Measurements from ENCODE around the gene PRR5L.
A peak's percentile ranks its signal among the peaks of the same experiment; 100 is the strongest.
"Not testable (repeated sequence)": the region's sequence is repeated elsewhere in the genome, so short reads cannot be mapped to it uniquely, and the experiment has no call there.

PRR5L gene

DNA sequence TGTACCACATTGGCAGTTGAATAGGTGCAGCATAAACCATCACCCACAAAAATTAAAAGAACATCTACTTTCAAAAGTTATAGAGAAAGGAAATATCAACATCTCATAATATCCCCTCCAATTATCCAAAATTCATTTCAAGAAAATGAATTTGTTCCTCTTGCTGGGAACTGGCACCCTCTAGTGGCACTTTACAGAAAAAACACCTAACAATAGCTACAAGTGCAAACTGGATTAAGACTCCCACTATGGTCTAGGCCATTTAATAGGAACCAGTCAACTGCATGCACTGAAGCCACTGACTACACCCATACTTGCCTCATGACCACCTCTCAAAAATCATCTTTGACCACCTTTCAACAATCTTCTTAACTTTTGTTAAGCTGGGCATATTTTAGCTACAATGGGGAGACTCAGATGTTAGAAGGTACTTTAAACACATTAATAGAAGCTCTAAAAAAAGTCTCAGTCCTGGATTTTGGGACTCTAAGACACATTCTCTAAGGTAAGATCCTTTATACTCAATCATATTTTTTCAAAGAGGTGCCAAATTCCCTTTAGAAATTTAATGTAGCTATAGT lies 196.7 kb downstream of the PRR5L start:
- DNase-seq (ENCODE audit: low spot score) = peak; percentile 24
- peak; percentile 67 for FAIRE-seq

DNA sequence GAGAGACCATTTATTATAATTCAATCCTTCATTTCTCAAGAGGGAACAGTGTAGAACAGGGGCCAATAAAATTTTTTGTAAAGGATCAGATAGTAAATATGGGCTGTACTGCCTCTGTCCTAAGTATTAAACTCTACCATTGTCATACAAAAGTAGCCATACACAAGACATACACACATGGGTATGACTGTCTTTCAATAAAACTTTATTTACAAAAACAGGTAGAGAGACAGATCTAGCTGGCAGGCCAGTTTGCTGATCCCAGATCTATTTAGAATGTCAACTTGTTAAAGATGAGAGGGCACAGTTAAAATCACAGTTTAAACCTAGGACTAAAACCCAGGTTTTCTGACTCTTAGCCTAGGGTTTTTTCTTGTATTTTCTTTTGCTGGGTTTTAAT lies 197.2 kb downstream of the PRR5L start:
- no peak for FAIRE-seq
- DNase-seq (ENCODE audit: low spot score) = no peak

DNA sequence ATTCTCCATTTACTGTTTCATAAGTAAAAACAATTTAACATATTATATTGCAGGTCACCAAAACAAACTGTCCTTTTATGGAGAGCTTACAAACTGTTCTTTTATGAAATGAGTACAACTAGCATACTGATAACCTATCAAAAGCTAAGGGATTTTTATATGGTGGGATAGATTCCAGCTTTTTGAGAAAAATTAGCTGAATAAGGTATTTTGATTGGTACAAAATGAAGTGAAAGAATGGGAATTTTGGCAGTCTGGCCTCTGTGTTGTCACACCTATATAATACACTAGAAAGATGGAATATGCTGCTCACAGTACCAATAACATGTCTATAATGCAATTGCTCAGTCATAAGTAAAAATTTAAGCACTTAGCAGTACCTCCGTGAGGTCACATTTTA lies 202.6 kb downstream of the PRR5L start:
- no peak for DNase-seq (ENCODE audit: low spot score)
- no peak for FAIRE-seq

DNA sequence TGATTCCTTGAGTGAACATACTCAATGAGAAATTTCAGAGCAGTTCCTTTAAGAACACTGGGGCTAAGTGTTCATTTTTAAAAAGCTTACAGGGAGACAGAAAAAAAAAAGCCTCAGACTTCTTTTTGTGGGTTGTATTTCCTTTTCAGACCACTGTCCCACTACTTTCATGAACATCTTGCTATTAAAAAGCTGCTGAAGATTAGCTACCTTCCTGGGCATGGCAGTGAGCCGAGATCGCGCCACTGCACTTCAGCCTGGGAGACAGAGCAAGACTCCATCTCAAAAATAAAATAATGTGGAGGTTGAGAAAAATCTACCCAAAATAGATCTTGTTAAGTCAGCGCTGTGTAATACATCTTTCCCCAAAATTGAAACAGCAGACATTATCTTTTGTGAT lies 203.2 kb downstream of the PRR5L start:
- no peak for DNase-seq (ENCODE audit: low spot score)
- no peak for FAIRE-seq

DNA sequence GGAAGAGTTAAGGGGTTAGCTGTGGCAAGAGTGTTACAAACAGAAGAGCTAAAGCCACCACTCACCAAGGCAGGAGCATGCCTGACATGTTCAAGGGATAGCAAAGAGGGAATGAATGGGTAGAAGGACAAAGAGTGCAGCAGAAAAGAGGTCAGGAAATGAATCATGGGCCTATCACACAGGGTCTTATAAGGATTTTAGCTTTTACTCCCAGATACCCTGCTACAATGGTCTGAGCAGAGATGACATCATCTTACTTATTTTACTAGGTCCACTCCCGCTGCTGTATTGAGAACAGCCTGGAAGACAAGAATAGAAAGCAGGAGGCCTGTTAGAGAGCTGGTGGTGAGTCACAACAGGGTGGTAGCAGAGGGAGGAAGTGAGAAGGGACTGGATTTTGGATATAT lies 204.2 kb downstream of the PRR5L start:
- DNase-seq (ENCODE audit: low spot score) (peak; percentile 88), FAIRE-seq (peak; percentile 88)

DNA sequence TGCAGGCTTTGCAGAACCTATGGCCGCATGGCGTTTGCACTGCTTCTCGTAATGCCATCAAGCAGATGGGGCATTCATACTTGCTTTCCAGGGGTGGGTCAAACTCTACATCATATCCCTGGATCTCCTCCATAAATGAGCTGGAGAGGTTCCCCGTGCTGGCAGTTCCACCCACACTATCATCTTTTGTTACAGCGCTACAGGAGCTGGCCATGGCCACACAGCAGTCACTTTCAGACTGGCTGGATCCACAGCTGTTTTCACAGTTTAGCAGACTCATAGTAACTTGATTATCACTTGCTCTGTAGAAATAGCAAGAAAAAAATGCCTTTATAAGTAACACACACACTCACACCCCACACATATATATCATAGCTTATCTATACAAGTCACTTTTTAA lies 205.1 kb downstream of the PRR5L start:
- no peak for FAIRE-seq

DNA sequence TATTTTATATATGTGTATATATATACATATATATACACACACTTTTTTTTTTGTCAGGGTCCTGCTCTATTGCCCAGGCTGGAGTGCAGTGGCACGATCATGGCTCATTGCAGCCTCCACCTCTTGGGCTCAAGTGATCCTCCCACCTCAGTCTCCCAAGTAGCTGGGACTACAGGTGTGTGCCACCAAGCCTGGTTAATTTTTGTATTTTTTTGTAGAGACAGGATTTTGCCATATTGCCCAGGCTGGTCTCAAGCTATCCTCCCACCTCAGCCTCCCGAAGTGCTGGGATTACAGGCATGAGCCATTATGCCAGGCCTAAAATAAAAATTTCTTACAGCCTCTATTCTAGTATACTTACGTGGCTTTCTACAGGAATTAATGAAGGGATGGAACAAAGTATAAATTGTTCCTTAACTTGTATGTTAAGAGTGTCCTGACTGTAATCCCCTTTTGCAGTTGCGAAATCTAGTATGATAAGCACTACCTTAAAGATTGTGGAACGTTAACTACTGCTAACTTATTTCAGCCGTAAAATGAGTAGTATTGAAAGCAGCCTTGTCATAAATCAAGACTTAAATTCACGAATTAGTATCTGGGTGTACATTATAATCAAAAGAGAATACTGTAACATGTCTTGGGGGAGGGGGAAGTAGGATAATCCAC lies 211.9 kb downstream of the PRR5L start:
- DNase-seq (ENCODE audit: low spot score) (no peak), FAIRE-seq (no peak)

More for the DNA sequence above, 205.1 kb downstream of the PRR5L start:
- DNase-seq (ENCODE audit: low spot score) = no peak

DNA sequence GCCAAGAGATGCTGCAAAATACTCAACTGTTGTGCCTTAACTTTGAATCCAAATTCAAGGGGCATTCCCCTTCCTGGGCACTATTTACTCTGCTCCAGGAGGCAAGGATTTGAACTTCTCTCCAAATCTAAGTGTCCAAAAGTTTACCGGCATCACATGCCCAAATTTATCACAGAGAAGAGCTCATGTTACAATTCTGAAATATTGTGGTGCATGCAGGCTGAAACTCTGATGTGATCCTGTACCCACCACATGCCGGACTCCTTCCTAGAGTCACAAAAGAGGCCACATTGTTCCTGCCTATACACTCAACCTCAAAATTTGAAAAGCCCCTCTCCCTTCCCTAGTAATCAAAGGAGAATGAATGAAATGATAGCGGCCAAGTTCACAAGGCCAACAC lies 212.7 kb downstream of the PRR5L start:
- DNase-seq (ENCODE audit: low spot score) (no peak), FAIRE-seq (no peak)

DNA sequence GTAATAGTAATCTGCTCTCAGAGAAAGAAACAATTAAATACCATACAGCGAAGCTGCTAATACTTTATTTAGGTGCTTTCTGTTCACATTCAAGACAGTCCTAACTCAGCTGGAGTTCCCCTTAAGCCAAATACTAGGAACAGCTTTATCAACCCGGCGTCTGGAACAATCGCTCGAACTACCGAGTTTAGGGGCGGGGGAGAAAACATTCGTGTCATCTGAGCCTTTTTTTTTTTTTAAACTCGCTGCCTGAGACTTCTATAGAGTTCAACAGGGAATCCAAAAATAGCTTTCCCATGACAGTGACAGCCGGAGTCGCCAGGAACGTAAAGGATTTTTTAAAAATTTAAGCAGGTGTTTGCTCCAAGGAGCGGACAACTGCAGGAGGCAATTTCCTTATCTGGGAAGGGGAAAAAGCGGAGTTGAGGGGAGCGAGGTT lies 213.1 kb downstream of the PRR5L start:
- no peak for DNase-seq (ENCODE audit: low spot score)
- FAIRE-seq = no peak

DNA sequence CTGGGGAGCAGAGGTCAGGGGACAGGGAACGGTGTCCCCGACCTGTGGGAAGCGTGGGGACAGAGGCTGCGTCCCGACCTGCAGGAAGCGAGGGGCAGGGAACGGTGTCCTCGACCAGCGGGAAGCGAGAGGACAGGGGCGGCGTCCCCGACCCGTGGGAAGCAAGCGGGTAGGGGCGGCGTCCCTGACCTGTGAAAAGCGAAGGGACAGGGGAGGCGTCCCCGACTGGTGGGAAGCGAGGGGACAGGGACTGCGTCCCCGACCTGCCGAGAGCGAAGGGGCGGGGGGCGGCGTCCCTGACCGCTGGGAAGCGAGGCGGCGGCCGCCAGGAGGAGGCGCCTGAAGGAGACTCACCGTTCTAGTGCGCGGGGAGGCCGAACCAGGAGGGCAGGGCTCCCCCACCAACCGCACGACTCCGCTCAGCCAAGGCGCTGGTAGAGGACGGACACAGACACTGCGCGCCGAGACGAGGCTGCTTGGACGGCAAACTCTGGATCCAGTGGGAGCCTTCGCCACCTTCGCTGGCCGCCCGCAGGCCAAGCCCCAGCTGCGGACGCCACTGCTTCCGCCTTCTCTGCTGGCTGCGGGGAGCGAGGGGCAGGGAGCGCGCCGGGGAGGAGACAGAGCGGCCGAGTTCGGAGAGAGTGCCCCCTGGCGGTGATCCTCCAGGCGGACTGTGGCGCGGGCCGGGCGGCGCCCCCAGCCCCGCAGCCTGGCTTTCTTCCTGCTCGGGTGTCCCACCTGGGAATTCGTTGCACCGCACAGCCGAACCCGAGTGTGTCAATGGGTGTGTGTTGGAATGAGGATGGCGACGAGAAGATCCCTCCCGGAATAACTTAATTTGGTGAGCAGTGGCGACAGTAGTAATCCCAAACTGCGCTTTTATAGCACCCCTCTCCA lies 213.9 kb downstream of the PRR5L start, which contains the start of gene TRAF6:
Gene TRAF6 (minus strand): TSS at position 579 of the 900 bp plus-strand sequence. CDS start 8,757 bp downstream, outside the sequence.
- DNase-seq (ENCODE audit: low spot score) (peak; percentile 51), FAIRE-seq (no peak)

DNA sequence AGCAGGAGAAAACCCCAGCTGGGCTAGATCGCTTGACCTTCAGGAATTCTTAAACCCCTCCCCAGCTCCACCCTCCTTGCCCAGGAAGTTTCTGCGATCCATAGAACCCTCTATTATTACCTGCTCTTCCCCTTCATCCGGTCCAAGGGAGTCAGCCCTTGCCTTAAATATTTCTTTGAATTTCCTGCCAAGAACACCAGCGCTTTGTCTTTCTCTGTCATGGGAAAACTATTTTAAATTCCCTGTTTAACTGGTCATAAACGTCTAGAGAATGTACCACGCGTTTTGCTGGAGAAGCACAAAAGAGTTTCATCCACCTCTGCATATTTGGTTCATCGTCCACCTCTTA lies 214.5 kb downstream of the PRR5L start:
- FAIRE-seq = no peak
- no peak for DNase-seq (ENCODE audit: low spot score)

DNA sequence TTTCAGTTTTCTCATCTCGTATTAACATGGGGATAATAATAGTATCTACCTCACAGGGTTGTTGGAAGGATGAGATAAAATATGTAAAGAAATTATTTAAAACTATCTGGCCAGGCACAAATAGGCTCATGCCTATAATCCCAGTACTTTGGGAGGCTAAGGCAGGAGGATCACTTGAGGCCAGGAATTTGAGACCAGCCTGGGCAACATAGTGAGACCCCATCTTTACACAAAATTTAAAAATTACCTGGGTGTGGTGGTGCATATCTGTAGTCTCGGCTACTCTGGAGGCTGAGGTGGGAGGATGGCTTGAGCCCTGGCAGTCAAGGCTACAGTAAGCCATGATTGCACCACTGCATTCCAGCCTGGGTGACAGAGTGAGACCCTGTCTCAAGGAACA lies 215.0 kb downstream of the PRR5L start:
- not testable (repeated sequence) for FAIRE-seq; DNase-seq (ENCODE audit: low spot score)

DNA sequence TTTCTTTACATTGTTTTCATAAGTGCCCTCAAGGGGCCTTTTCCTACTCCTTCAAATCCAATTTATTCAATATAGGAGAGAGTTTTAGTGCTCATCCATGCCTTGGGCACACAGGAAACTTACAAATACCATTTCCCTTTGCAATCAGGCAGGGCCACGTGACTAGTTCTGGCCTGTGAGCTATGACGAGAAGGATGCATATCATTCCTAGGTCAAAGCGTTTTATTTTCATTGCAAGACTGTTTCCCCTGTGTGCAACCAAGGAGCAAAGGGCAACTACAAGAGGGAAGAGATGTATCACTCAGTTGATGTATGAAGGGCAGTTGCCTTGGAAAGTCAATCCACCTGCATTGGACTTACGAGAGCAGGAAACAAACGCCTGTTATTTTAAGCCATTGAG lies 215.9 kb downstream of the PRR5L start:
- FAIRE-seq = no peak
- no peak for DNase-seq (ENCODE audit: low spot score)

DNA sequence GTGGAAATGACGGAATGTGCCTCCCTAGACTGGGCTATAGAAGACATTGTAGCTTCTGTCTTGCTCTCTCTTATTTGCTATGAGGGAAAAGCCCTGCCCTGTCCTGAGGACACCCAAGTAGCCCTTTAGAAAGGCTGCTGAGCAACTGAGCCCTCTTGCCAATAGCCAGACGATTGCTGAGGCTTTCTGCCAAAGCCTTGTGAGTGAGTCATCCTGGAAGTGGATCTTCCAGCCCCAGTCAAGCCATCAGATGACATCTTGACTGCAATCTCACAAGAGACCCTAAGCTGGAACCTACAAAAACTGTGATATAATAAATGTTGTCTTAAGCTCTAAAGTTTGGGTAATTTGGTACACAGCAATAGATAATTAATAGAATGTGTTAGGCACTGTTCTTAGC lies 217.9 kb downstream of the PRR5L start:
- DNase-seq (ENCODE audit: low spot score) (no peak), FAIRE-seq (no peak)

Data from RCC 7860 (cell line).